LNCaP clone FGC (cell line): Measurements from ENCODE around the gene DDX25.

Experiments
- DNase-seq: peaks from one replicate; pipeline ENCODE4 v3.0.0-alpha.2; 2011; ENCODE audit warnings: low read depth
- H3K4me3 ChIP-seq: 2 replicates; pipeline ENCODE4 v1.5.1; 2011; ENCODE audit warnings: mild to moderate bottlenecking, low read depth, low read length, control low read depth
- TF ChIP-seq, protein P1 (sequence below): IDR thresholded peaks from 2 replicates; pipeline ENCODE4 v1.5.1; 2012; ENCODE audit warnings: mild to moderate bottlenecking; ENCODE audit not compliant: control insufficient read depth, insufficient read depth; ENCODE audit errors: extremely low read depth

Gene DDX25

GRCh38 chr11:125892071-125892470 is 12.2 kb upstream of the DDX25 start:
- DNase-seq = no peak
- TF ChIP-seq, protein P1, sequence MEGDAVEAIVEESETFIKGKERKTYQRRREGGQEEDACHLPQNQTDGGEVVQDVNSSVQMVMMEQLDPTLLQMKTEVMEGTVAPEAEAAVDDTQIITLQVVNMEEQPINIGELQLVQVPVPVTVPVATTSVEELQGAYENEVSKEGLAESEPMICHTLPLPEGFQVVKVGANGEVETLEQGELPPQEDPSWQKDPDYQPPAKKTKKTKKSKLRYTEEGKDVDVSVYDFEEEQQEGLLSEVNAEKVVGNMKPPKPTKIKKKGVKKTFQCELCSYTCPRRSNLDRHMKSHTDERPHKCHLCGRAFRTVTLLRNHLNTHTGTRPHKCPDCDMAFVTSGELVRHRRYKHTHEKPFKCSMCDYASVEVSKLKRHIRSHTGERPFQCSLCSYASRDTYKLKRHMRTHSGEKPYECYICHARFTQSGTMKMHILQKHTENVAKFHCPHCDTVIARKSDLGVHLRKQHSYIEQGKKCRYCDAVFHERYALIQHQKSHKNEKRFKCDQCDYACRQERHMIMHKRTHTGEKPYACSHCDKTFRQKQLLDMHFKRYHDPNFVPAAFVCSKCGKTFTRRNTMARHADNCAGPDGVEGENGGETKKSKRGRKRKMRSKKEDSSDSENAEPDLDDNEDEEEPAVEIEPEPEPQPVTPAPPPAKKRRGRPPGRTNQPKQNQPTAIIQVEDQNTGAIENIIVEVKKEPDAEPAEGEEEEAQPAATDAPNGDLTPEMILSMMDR = no peak
- no peak overlapping the region for H3K4me3 ChIP-seq

DNA sequence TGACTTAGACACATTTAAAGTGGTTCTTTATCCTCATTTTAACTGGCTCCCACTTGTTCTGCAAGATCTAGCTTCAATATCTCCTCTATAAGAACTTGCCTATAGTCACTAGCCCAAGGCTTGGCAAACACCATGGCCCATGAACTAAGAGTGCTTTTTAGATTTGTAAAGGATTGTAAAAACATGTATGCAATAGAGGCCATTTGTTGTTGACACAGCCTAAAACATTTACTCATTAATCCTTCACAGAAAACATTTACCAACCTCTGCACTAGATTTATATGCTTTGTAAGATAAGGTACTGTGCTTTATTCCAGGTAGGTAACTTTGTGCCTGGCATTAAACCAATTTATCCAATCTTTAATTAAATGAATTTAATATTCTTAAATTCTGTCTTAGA is 11.3 kb upstream of the DDX25 start:
- TF ChIP-seq, protein P1 = no peak
- DNase-seq = peak; percentile 89
- H3K4me3 ChIP-seq = no peak overlapping the region

GRCh38 chr11:125901872-125902271 is 2.4 kb upstream of the DDX25 start:
- TF ChIP-seq, protein P1 = no peak
- no peak for DNase-seq
- peak overlapping the region; percentile 70 for H3K4me3 ChIP-seq

DNA sequence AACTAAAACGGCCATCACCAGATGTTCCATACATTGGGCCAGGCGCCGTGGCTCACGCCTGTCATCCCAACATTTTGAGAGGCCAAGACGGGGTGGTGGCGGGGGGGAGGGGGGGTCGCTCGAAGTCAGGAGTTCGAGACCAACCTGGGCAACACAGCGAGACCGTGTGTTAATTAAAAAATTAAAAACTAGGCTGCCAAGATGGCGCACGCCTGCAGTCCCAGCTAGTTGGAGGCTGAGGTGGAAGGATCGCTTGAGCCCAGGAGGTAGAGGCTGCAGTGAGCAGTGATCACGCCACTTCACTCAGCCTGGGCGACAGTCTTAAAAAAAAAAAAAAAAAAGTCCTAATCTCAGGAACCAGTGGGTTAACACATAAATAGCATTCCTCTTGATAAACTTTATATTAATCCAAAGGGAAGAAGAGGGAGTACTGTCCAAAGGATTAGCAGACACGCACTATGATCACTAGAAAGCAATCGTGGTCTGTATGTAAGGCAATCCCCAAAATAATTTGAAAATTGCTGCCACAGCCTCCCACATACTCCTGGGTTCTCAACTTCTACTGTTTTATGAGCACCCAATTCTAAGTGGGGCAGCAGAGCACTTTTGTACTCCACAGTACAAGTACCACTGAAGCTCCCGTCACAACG is 1.9 kb upstream of the DDX25 start:
- peak overlapping the region; percentile 70 for H3K4me3 ChIP-seq
- TF ChIP-seq, protein P1 = no peak
- DNase-seq = no peak

DNA sequence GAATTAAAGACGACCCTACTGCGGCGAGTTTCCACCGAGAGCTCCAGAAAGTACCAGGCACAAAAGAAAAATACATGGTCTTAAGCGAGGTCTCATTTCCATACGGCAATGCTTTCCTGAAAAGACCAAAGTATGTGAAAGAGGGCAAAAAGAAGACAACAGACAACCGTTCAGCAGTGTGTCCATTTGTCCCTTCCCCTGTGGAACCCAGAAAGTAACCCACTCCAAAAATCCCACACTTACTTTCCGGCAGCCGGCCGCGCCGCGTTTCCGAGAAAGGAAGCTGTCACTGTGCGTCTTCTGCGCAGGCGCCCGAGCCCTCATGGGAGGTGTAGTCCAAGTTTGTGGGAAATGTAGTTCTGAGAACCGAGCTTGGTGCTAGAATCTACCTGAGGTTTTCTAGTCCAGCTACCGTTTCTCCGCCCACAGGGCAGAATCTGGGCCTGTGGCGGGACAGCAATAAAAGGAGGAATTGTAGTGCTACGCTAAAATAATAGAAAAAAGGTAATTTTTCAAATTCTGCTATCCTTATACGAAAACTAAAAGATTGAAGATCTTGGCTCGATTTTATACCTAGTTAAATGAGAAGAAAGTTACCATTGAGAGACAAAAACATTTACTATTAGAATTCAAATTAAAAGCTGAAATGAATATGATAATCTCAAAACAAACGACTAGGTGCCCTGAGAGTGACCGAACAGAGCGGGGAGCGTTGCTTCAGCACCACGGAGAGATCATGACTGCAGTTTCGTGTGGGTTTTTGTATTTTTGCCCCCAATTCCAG is 1.2 kb upstream of the DDX25 start, which contains the start of gene PUS3:
PUS3 (minus strand) TSS at position 280 of the 784 bp plus-strand sequence. CDS start 6,922 bp downstream, outside the sequence.
- TF ChIP-seq, protein P1 = no peak
- DNase-seq = peak; percentile 65
- H3K4me3 ChIP-seq = peak within 1 kb of the TSS; percentile 70

DNA sequence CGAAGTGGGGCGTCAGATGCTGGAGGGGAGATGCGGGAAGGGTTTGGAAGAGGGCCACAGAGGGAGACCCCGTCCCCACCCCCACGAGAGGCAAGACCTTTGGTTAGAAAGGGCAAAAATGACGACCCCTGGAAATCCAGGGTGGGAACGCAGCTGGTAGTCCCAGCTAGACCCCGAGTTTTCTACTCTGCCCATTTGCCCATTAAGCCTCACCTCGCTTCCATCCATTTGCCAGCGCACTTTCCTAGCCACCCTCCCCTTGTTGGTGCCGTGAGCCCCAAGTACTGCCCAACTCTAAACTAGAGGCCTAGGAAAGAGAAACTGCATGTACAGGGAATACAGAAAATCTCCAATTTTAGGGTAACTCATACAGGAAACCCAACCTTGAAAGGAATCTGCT is 370 bp downstream of the DDX25 start:
- TF ChIP-seq, protein P1 = no peak
- DNase-seq = no peak
- H3K4me3 ChIP-seq = no peak overlapping the region
